Tibial artery (tissue), 4 donors: Measurements from ENCODE around the gene LRRC27.

Source experiments
- DNase-seq, 2 donors: peaks; one replicate each; pipeline ENCODE4 v3.0.0-alpha.2; 2019
- H3K27ac ChIP-seq, 2 donors: fragments of 200-600 bp; sonication (generic) in 1 of 2; 1 replicate in 1 of 2; 2 replicates in 1 of 2; pipeline ENCODE4 v1.5.1; 2018 to 2019; ENCODE audit warnings: mild to moderate bottlenecking in 1 of 2
- H3K27me3 ChIP-seq, 2 donors: fragments of 200-600 bp; sonication (generic) in 1 of 2; one replicate each; pipeline versions ENCODE4 v1.5.1 to v1.6.0; 2016 to 2019
- H3K36me3 ChIP-seq, 3 donors: fragments of 200-600 bp; sonication (generic) in 2 of 3; one replicate each; pipeline ENCODE4 v1.5.1; 2016 to 2019; ENCODE audit warnings: mild to moderate bottlenecking in 2 of 3
- H3K4me1 ChIP-seq, 4 donors: fragments of 200-600 bp; sonication (generic) in 2 of 4; 1 replicate in 3 of 4; 2 replicates in 1 of 4; pipeline ENCODE4 v1.5.1; 2016 to 2019
- H3K4me3 ChIP-seq, 2 donors: fragments of 200-600 bp; sonication (generic) in 1 of 2; 1 replicate in 1 of 2; 2 replicates in 1 of 2; pipeline ENCODE4 v1.5.1; 2018 to 2019; ENCODE audit warnings: mild to moderate bottlenecking in 2 of 2
- H3K9me3 ChIP-seq, 3 donors: fragments of 200-600 bp; sonication (generic) in 1 of 3; one replicate each; pipeline ENCODE4 v1.5.1; 2016 to 2019
- intact Hi-C: fragments of 100-400 bp; cut with DNase I; formaldehyde crosslinking; loops from one replicate; pipeline ENCODE4 v1.15.0; 2023; ENCODE audit warnings: low total_unique reads
- TF ChIP-seq, protein P1 (sequence below), 2 experiments: fragments of 200-600 bp in 1 of 2; fragments of 450-650 bp in 1 of 2; IDR thresholded peaks; one replicate each; pipeline ENCODE4 v1.5.1; 2017 to 2019; ENCODE audit warnings: antibody characterized with exemption in 2 of 2, mild to moderate bottlenecking in 1 of 2, moderate library complexity in 1 of 2

LRRC27 gene

DNA sequence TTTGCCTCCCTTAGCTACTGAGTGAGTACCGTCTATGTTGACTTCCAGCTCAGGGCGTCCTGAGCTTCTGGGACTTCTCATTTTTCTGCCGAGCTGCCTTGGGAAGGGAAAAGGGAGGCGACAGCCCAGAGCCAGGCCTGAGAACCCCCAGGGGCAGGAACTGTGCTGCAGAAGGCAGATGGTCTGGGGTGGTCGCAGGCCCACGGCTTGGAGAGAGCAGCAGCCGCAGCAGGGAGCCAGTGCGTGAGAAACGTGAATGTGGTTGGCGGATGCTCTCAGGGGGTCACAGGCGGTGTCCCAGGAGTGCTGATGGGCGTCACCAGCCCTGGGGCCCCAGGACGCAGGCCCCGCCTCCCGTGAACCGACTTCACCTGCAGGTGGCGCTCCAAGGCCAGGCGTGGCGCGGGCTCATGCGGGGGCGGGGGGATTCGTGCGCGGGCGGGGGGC lies 55.8 kb downstream of the LRRC27 start:
- DNase-seq: peak; percentile 33 to 74
- H3K27ac ChIP-seq: no peak overlapping the region
- H3K36me3 ChIP-seq: no peaks in the 10 kb centered on the region
- H3K9me3 ChIP-seq: no peaks in the 10 kb centered on the region
- TF ChIP-seq, protein P1, sequence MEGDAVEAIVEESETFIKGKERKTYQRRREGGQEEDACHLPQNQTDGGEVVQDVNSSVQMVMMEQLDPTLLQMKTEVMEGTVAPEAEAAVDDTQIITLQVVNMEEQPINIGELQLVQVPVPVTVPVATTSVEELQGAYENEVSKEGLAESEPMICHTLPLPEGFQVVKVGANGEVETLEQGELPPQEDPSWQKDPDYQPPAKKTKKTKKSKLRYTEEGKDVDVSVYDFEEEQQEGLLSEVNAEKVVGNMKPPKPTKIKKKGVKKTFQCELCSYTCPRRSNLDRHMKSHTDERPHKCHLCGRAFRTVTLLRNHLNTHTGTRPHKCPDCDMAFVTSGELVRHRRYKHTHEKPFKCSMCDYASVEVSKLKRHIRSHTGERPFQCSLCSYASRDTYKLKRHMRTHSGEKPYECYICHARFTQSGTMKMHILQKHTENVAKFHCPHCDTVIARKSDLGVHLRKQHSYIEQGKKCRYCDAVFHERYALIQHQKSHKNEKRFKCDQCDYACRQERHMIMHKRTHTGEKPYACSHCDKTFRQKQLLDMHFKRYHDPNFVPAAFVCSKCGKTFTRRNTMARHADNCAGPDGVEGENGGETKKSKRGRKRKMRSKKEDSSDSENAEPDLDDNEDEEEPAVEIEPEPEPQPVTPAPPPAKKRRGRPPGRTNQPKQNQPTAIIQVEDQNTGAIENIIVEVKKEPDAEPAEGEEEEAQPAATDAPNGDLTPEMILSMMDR (IDR thresholded peaks at IDR 0.05): peak; percentile 54 to 58
- H3K4me1 ChIP-seq: peaks cover 0 to 18% (median 3%) of the 10 kb centered on the region in 4 donors
- peaks cover 0 to 8% of the 10 kb centered on the region in 2 donors for H3K27me3 ChIP-seq
- intact Hi-C loops: loop anchor here (2.0 kb wide), 1 partner anchor 65 kb away; no protein-coding TSS in a partner anchor
- H3K4me3 ChIP-seq: no peak overlapping the region

DNA sequence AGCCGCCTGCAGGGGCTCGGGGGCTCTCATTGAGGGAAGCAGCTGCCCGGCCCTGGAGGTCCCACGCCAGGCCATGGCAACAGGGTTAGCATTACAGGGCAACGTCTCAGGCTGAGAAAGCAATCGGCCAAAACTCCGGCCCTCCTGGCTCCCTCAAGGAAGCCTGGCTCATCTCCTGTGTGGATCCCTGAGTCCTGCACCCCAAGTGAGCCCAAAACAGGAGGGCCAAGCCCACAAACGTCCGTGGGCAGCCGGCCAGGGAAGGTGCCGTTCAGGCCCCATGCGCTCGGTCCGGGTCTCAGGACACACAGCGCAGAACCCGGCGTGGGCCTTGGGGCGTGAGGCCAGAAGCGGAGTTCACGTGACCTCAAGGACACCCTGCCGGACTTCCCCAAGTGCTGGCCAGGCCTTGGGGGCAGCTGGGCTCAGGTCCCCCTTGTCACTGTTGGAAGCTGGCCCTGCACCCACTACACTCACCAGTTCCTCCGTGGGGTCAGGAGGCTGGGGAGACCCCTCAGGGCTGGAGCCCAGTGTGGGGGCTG lies 57.0 kb downstream of the LRRC27 start:
- H3K4me1 ChIP-seq: peaks cover 0 to 18% (median 3%) of the 10 kb centered on the region in 4 donors
- no peak overlapping the region for H3K27ac ChIP-seq
- intact Hi-C loops: no loop called here

DNA sequence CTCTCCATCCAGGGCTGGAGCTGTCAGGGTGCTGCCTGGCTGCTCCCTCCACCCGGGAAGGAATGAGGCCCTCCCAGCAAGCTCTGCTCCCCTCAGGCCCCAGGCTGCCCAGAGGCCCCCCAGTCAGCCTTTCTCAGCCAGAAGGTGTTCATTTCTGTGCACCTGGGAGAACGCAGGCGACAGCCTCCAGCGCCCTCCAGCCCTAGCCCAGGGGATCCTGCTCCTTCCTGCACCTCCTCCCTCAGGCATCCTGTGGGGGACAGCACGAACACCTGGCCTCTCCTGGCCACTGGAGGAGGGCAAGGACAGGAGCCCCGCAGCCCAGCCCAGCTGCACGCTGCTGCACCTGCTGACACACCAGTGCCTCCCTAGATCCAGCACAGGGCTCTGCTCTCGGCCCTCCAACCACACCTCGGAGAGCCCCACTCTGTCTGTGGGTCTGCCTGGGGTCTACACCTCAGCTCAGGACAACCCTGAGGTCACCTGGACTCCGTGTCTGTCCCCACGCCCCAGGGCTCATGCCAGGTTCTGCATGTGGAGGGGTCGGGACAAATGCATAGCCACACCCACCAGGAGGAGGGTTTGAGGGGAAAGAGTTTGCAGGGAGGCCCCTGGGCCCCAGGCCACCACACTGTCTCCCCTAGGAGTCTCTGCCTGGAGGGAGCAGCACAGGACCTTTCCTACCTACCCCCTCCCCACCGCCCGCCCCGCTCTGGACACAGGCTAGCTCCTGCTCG lies 57.6 kb downstream of the LRRC27 start:
- H3K36me3 ChIP-seq: no peaks in the 10 kb centered on the region
- DNase-seq: peak in 1 of 2 donors; percentile 61
- peaks cover 0 to 8% of the 10 kb centered on the region in 2 donors for H3K27me3 ChIP-seq
- TF ChIP-seq, protein P1 (IDR thresholded peaks at IDR 0.05): no peak
- H3K9me3 ChIP-seq: no peaks in the 10 kb centered on the region
- H3K4me1 ChIP-seq: peaks cover 0 to 21% (median 4%) of the 10 kb centered on the region in 4 donors
- H3K27ac ChIP-seq: no peak overlapping the region
- intact Hi-C loops: loop anchor here (10.0 kb wide), 3 partner anchors 55 to 255 kb away; partner anchors contain the start of gene LRRC27
- no peak overlapping the region for H3K4me3 ChIP-seq

More for the DNA sequence above, 57.0 kb downstream of the LRRC27 start:
- TF ChIP-seq, protein P1 (IDR thresholded peaks at IDR 0.05): no peak
- Histone ChIP-seq H3K36me3 (no peaks in the 10 kb centered on the region), H3K9me3 (no peaks in the 10 kb centered on the region), H3K27me3 (peaks cover 0 to 8% of the 10 kb centered on the region in 2 donors), H3K4me3 (no peak overlapping the region)
- DNase-seq: peak; percentile 19 to 70

DNA sequence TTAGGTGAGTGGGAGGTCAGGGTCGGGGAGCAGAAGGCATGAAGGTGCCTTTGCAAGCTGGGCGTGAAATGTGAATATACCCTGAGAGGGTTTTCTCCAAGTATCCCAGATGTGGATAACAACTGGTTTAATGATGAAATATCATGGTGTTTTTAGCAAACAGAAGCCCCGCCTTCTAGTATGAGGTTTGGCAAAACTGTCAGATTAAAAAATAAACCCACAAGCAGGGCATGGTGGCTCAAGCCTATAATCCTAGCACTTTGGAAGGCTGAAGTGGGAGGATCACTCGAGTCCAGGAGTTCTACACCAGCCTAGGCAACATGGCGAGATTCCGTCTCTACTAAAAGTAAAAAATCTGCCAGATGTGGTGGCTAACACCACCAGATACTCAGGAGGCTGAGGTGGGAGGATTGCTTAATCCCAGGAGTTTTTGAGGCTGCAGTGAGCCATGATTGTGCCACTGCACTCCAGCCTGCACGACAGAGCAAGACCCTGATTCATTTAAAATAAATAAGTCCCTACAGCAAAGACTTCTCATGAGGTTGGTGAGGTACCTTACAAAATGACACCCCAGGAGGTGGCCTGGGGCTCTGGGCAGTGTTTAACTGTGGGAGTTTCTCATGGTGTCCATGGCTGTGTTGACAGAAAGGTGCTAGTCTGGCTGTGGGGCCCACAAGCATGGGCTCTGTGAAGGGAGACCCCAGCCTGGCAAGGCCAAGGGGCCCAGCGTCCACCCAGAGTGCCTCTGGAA lies 58.4 kb downstream of the LRRC27 start:
- no peak overlapping the region for H3K27ac ChIP-seq
- no peak overlapping the region for H3K4me3 ChIP-seq
- H3K27me3 ChIP-seq: peaks cover 0 to 8% of the 10 kb centered on the region in 2 donors
- H3K4me1 ChIP-seq: peaks cover 0 to 27% (median 9%) of the 10 kb centered on the region in 4 donors
- H3K36me3 ChIP-seq: no peaks in the 10 kb centered on the region
- H3K9me3 ChIP-seq: no peaks in the 10 kb centered on the region
- TF ChIP-seq, protein P1 (IDR thresholded peaks at IDR 0.05): no peak
- intact Hi-C loops: loop anchor here (10.0 kb wide), 3 partner anchors 56 to 254 kb away; partner anchors contain the start of gene LRRC27
- peak; percentile 9 to 17 for DNase-seq

DNA sequence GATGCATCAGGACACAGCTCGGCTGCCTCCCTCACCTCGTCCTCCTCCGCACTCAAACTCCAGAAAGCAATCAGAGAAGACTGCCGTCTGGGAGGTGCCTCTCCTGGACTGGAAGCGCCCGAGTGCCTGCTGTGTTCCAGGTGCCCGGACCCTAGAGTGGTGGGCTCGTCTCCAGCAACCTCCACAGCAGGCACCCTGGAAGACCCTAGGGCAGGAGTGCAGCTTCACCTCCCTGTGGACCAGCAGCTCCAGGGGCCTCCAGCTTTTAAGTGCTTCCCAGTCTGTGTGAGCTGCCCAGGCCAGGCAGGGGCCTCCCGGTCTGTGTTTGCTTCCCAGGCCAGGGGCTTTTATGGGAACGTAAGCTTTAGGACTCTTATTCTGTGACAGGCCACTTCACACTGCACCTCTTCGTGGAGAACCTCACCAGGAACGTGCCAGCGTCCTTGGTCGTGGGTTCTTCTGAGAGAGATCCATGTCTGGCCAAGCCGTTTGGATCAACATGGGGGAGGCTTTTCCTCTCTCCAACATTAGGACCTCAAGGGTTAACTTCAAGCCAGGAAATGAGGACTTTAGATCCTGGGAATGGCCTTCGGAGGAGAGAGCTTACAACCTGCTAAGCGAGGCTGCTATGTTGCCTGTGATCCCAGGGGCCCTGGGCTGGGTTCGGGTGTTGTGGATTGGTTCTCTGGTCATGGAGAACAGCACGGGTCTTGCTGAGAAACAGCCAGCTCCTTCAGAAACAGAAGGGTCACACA lies 59.1 kb downstream of the LRRC27 start:
- peak in 1 of 2 donors; percentile 49 for DNase-seq
- intact Hi-C loops: loop anchor here (10.0 kb wide), 3 partner anchors 56 to 254 kb away; partner anchors contain the start of gene LRRC27

More for the DNA sequence above, 59.1 kb downstream of the LRRC27 start:
- no peak overlapping the region for H3K4me3 ChIP-seq
- H3K27ac ChIP-seq: no peak overlapping the region
- TF ChIP-seq, protein P1 (IDR thresholded peaks at IDR 0.05): no peak
- no peaks in the 10 kb centered on the region for H3K36me3 ChIP-seq
- H3K9me3 ChIP-seq: no peaks in the 10 kb centered on the region
- peaks cover 0 to 34% (median 16%) of the 10 kb centered on the region in 4 donors for H3K4me1 ChIP-seq
- peaks cover 0 to 8% of the 10 kb centered on the region in 2 donors for H3K27me3 ChIP-seq
